Testis (tissue), 3 donors: Measurements from ENCODE around the gene SF3B4. TPM values are rescaled to one million over a fixed set of nuclear protein-coding genes. Genes with fewer than 3 reads are reported as not detected.

ENCODE experiments used
- DNase-seq: peaks from one replicate; pipeline ENCODE4 v3.0.0-alpha.2; 2019
- H3K27ac ChIP-seq, 2 donors: fragments of 200-600 bp; sonication (generic); one replicate each; pipeline ENCODE4 v1.5.1; 2019
- H3K27me3 ChIP-seq: fragments of 200-600 bp; sonication (generic); one replicate; pipeline ENCODE4 v1.5.1; 2019
- H3K36me3 ChIP-seq: fragments of 200-600 bp; sonication (generic); one replicate; pipeline ENCODE4 v1.5.1; 2017; ENCODE audit warnings: low read depth; ENCODE audit errors: missing control alignments
- H3K4me1 ChIP-seq: fragments of 200-600 bp; sonication (generic); one replicate; pipeline ENCODE4 v1.5.1; 2019
- H3K4me3 ChIP-seq, 2 donors: fragments of 200-600 bp; sonication (generic); one replicate each; pipeline ENCODE4 v1.5.1; 2017 to 2019
- H3K9me3 ChIP-seq: fragments of 200-600 bp; sonication (generic); one replicate; pipeline ENCODE4 v1.5.1; 2017
- POLR2A ChIP-seq: fragments of 450-650 bp; IDR thresholded peaks from one replicate; pipeline ENCODE4 v1.6.1; 2017; ENCODE audit warnings: antibody characterized with exemption, mild to moderate bottlenecking, moderate library complexity
- WGBS, 2 donors: methylation state at CpG; one replicate each; pipeline ENCODE4 v1.1.5; 2018; 5-methylcytosine and 5-hydroxymethylcytosine counted together
- intact Hi-C: fragments of 100-400 bp; cut with DNase I; formaldehyde crosslinking; loops from one replicate; pipeline ENCODE4 v1.15.1; 2023; ENCODE audit warnings: low total_unique reads
- polyA plus RNA-seq: library from polyadenylated mRNA; stranded (reverse); fragments of 350-450 nt; fragmentation: Illumina TruSeq; extraction: RNeasy Lipid Tissue Mini Kit (QIAGEN cat#74804); gene quantifications from one replicate; pipeline ENCODE4 v1.2.3, GENCODE V29; 2014; ENCODE audit warnings: low read depth, low replicate concordance; ENCODE audit not compliant: insufficient read depth
- total RNA-seq, 2 donors: library from RNA; depleted of rRNA; stranded (reverse); fragments of >200 nt; gene quantifications; one replicate each; pipeline ENCODE4 v1.2.3, GENCODE V29; 2016
- TF ChIP-seq, protein P1 (sequence below), 3 experiments: fragments of 450-650 bp in 2 of 3; fragments of 200-600 bp in 1 of 3; sonication (generic) in 1 of 3; IDR thresholded peaks; one replicate each; pipeline ENCODE4 v1.5.1; 2016 to 2019; ENCODE audit warnings: antibody characterized with exemption in 3 of 3, mild to moderate bottlenecking in 2 of 3, moderate library complexity in 1 of 3

SF3B4 gene
- total and polyA plus RNA-seq, 3 donors from 2014 or later = 30.2 to 121 (median 32.1) TPM

DNA sequence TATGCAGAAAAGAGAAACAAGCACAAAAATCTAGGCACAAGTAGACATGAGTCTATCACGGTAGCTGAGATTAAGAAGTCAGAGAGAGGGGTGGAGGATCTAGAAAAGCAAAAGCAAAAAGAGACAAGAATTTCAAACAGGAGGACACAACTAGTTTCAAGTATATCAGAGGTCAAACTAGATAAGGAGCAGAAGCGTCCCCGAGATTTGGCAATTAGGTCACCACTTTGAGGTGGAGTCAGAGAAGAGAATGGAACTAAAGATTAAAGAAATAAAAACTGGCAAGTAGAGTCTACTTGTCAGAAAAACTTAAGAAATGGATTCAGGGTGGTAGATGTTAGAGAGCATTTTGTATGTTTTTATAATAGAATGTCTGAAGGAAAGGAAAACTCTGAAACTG, 2.3 kb downstream of the SF3B4 start:
- intact Hi-C loops = no loop called here
- DNase-seq = no peak
- TF ChIP-seq, protein P1, sequence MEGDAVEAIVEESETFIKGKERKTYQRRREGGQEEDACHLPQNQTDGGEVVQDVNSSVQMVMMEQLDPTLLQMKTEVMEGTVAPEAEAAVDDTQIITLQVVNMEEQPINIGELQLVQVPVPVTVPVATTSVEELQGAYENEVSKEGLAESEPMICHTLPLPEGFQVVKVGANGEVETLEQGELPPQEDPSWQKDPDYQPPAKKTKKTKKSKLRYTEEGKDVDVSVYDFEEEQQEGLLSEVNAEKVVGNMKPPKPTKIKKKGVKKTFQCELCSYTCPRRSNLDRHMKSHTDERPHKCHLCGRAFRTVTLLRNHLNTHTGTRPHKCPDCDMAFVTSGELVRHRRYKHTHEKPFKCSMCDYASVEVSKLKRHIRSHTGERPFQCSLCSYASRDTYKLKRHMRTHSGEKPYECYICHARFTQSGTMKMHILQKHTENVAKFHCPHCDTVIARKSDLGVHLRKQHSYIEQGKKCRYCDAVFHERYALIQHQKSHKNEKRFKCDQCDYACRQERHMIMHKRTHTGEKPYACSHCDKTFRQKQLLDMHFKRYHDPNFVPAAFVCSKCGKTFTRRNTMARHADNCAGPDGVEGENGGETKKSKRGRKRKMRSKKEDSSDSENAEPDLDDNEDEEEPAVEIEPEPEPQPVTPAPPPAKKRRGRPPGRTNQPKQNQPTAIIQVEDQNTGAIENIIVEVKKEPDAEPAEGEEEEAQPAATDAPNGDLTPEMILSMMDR (IDR thresholded peaks at IDR 0.05) = no peak
- no peak for TF ChIP-seq POLR2A
- Histone ChIP-seq H3K4me1 (peaks cover 23% of the 10 kb centered on the region), H3K9me3 (no peaks in the 10 kb centered on the region), H3K4me3 (no peak overlapping the region), H3K36me3 (no peaks in the 10 kb centered on the region), H3K27ac (no peak overlapping the region), H3K27me3 (no peaks in the 10 kb centered on the region)
- WGBS, 2 donors = 73% methylated on average over 3 of the region's 3 CpGs

DNA sequence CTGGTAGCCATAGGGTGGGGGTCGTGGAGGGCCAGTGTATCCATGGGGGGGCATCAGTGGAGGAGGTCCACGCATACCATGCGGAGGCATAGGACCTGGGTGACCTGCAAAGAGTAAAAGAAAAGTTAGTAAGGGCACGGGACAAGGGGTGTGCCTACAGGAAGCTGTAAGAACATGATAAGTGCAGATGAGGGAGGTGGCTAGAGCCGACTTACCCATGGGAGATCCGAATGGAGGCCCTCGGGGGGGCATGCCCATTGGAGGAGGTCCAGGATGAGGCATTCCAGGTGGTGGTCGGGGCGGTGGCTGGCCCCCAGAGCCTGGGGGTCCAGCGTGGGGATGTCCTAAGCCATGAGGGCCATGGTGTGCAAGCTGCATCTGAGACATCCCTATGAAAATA, 4.0 kb downstream of the SF3B4 start:
- TF ChIP-seq, protein P1 (IDR thresholded peaks at IDR 0.05) = no peak
- TF ChIP-seq POLR2A = no peak
- intact Hi-C loops = no loop called here
- H3K4me1 ChIP-seq = peaks cover 13% of the 10 kb centered on the region
- no peak overlapping the region for H3K27ac ChIP-seq
- H3K4me3 ChIP-seq = no peak overlapping the region
- no peaks in the 10 kb centered on the region for H3K36me3 ChIP-seq
- H3K27me3 ChIP-seq = no peaks in the 10 kb centered on the region
- DNase-seq = no peak
- H3K9me3 ChIP-seq = no peaks in the 10 kb centered on the region
- WGBS, 2 donors = 87 to 89% methylated on average over 10 of the region's 10 CpGs

DNA sequence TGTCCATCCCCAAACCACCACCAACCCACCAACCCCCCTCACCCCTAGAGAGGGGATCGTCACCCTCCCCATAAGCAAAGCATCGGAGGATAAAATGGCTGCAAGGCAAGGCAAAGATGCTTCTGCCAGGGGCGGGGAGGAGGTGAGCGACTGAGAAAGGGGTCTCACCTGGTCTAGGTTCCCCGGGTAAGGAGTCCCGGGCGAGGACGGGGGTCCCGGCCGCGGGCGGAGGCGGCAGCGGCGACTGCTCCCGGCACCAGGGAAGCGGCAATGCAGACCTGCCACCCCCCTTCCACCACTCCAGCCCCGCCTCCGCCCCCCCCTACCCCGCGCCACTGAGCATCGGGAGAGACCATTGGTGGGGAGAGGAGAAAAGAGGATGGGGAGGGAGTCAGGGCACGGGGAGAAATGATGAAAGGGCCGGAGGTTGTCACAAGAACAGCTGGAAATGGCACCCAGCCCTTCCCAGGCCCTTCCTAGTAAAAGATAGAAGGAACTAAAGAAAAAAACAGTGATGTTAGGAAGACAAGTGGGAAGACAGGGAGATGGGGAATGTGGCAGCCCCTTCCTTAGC, 9.9 kb downstream of the SF3B4 start, which contains the start of gene SV2A:
SV2A (minus strand) TSS at position 274 of the 574 bp plus-strand sequence. CDS start 4,004 bp downstream, outside the sequence.
- no peak within 1 kb of the TSS for H3K27ac ChIP-seq

DNA sequence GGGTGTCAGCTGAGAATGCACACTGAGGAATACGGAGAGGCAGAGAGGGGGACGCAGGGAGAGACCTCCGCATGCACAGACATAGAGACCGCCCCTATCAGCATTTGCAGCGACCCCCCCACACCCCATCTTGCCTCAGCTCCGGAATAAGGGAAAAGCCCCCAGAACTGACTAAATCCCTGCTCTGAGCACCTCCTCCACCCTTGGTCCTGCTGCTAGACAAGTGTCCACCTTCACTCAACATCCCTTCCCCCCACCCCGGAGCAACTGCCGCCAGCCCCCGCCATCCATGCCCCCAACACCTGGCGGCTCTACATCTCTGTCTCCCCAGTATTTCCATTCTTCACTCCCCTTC, 10.7 kb downstream of the SF3B4 start:
- no peaks in the 10 kb centered on the region for H3K4me1 ChIP-seq

More for the DNA sequence above, 9.9 kb downstream of the SF3B4 start, which contains the start of gene SV2A:
- WGBS, 2 donors = 0% methylated on average over 4 to 24 of the region's 24 CpGs
- Histone ChIP-seq H3K27me3 (no peaks in the 10 kb centered on the region), H3K4me3 (peak within 1 kb of the TSS; percentile 40 to 57), H3K9me3 (no peaks in the 10 kb centered on the region), H3K36me3 (no peaks in the 10 kb centered on the region), H3K4me1 (no peaks in the 10 kb centered on the region)
- no peak for DNase-seq
- TF ChIP-seq POLR2A = no peak
- TF ChIP-seq, protein P1 (IDR thresholded peaks at IDR 0.05) = no peak
- intact Hi-C loops = no loop called here

More for the DNA sequence above, 10.7 kb downstream of the SF3B4 start:
- no peak for TF ChIP-seq POLR2A
- TF ChIP-seq, protein P1 (IDR thresholded peaks at IDR 0.05) = no peak
- Histone ChIP-seq H3K27ac (no peak overlapping the region), H3K27me3 (no peaks in the 10 kb centered on the region), H3K4me3 (peak overlapping the region; percentile 40 to 57), H3K36me3 (no peaks in the 10 kb centered on the region), H3K9me3 (no peaks in the 10 kb centered on the region)
- no peak for DNase-seq
- 1 to 8% methylated on average over 10 of the region's 10 CpGs for WGBS, 2 donors
- intact Hi-C loops = no loop called here
